ENCODE measurements around the gene TMEFF2. TPM values are rescaled to one million over a fixed set of nuclear protein-coding genes. Genes with fewer than 3 reads are reported as not detected.

Gene TMEFF2
- total and polyA plus RNA-seq, 2 experiments from 2014 or later, result 1.7 to 2.2 TPM

- H3K27ac Mint-ChIP-seq, result no peak overlapping the region
- H3K79me2 ChIP-seq (replicated peaks; ENCODE audit: insufficient read depth), result no peaks in the 10 kb centered on the region
- no peak for TF ChIP-seq NANOG (IDR thresholded peaks at IDR 0.05; ENCODE audit: borderline replicate concordance)
- no peak for TF ChIP-seq EZH2 (IDR thresholded peaks at IDR 0.05; ENCODE audit: low read depth, unreplicated experiment)
- TF ChIP-seq ETS1 (IDR thresholded peaks at IDR 0.05), result no peak
- no peak for TF ChIP-seq CTCF (conservative IDR thresholded peaks at IDR 0.05; ENCODE audit: low read depth in 2 of 2)
- no peak for TF ChIP-seq STAT1 (IDR thresholded peaks at IDR 0.05; ENCODE audit: unreplicated experiment)
- TF ChIP-seq JUNB (IDR thresholded peaks at IDR 0.05; ENCODE audit: unreplicated experiment), result no peak
- TF ChIP-seq EZH2phosphoT487 (IDR thresholded peaks at IDR 0.05; ENCODE audit: unreplicated experiment), result no peak
- no peak for TF ChIP-seq ZNF114 (CRISPR knock-in tag; IDR thresholded peaks at IDR 0.05)
- no peak for TF ChIP-seq ZNF331 (CRISPR knock-in tag; IDR thresholded peaks at IDR 0.05; ENCODE audit: low read depth)
- TF ChIP-seq ZNF462 (CRISPR knock-in tag; IDR thresholded peaks at IDR 0.05), result no peak
- TF ChIP-seq REST (IDR thresholded peaks at IDR 0.05; ENCODE audit: unreplicated experiment), result no peak
- TF ChIP-seq CREB1 (CRISPR knock-in tag; IDR thresholded peaks at IDR 0.05; ENCODE audit: low read depth), result no peak
- TF ChIP-seq POLR2AphosphoS5 (IDR thresholded peaks at IDR 0.05; ENCODE audit: low read depth), result no peak
- no peak overlapping the region for H3K4me3 ChIP-seq
- peaks cover 4% of the 10 kb centered on the region; the same call in 2 of the 3 replicates for H3K36me3 Mint-ChIP-seq (ENCODE audit: low read depth)
- peaks cover 11% of the 10 kb centered on the region for H3K4me1 ChIP-seq (ENCODE audit: insufficient read depth)
- no peaks in the 10 kb centered on the region for H3K27me3 ChIP-seq (ENCODE audit: insufficient read depth)
- H3K4me1 Mint-ChIP-seq, result peaks cover 25% of the 10 kb centered on the region
- peak overlapping the region; percentile 80; the same call in 1 of the 2 replicates for H2AFZ ChIP-seq
- H3K36me3 ChIP-seq (ENCODE audit: insufficient read depth), result no peaks in the 10 kb centered on the region
- H3K4me3 Mint-ChIP-seq, result no peak overlapping the region
- H3K27ac ChIP-seq (ENCODE audit: low read depth), result no peak overlapping the region
- DNase-seq (ENCODE audit: low spot score) (no peak), ATAC-seq (no peak)
- H3K4me2 ChIP-seq, result no peak overlapping the region
- peaks cover 8% of the 10 kb centered on the region; the same call in 2 of the 3 replicates for H3K9me3 Mint-ChIP-seq
- H3K9me2 ChIP-seq (ENCODE audit: insufficient read depth), result peaks cover 6% of the 10 kb centered on the region; the same call in 1 of the 2 replicates
- no peaks in the 10 kb centered on the region for H3F3A ChIP-seq (replicated peaks; ENCODE audit: low read depth)
- H4K20me1 ChIP-seq (replicated peaks; ENCODE audit: insufficient read depth), result no peaks in the 10 kb centered on the region
- H3K27me3 Mint-ChIP-seq (ENCODE audit: insufficient read depth, low read depth, poor library complexity), result no peaks in the 10 kb centered on the region
Observed at GRCh38 chr2:191917430-191917881, 277.3 kb downstream of the TMEFF2 start.
